GM23248 (cell line): ENCODE results near the gene GINS2. TPM values are rescaled to one million over a fixed set of nuclear protein-coding genes. Genes with fewer than 3 reads are reported as not detected.

ENCODE experiments used
- DNase-seq: peaks from one replicate; pipeline ENCODE4 v3.0.0-alpha.2; 2015
- H2AFZ ChIP-seq: fragments of 200-600 bp; sonication (generic); 2 replicates; pipeline ENCODE4 v1.6.1; 2016; ENCODE audit warnings: antibody characterized with exemption
- H3F3A ChIP-seq: fragments of 200-600 bp; sonication (generic); 2 replicates; pipeline ENCODE4 v1.6.1; 2016; ENCODE audit warnings: mild to moderate bottlenecking, antibody characterized with exemption, mixed run types; ENCODE audit not compliant: insufficient read depth
- H3K27ac ChIP-seq: fragments of 200-600 bp; sonication (generic); 2 replicates; pipeline ENCODE4 v1.5.1; 2016; ENCODE audit warnings: mild to moderate bottlenecking
- H3K27me3 ChIP-seq: fragments of 200-600 bp; sonication (generic); replicated peaks from 2 replicates; pipeline ENCODE4 v1.6.1; 2016; ENCODE audit warnings: mild to moderate bottlenecking; ENCODE audit not compliant: insufficient read depth
- H3K36me3 ChIP-seq: fragments of 200-600 bp; sonication (generic); 2 replicates; pipeline ENCODE4 v1.6.1; 2016; ENCODE audit warnings: low read depth, mild to moderate bottlenecking
- H3K4me1 ChIP-seq: fragments of 200-600 bp; sonication (generic); 2 replicates; pipeline ENCODE4 v1.6.1; 2016; ENCODE audit warnings: mild to moderate bottlenecking; ENCODE audit not compliant: insufficient read depth
- H3K4me2 ChIP-seq: fragments of 200-600 bp; sonication (generic); one replicate; pipeline ENCODE4 v1.6.1; 2016; ENCODE audit warnings: mild to moderate bottlenecking; ENCODE audit not compliant: unreplicated experiment
- H3K4me3 ChIP-seq: fragments of 200-600 bp; sonication (generic); 2 replicates; pipeline ENCODE4 v1.5.1; 2016; ENCODE audit warnings: mild to moderate bottlenecking
- H3K79me2 ChIP-seq: fragments of 200-600 bp; sonication (generic); 2 replicates; pipeline ENCODE4 v1.6.1; 2016; ENCODE audit warnings: mild to moderate bottlenecking; ENCODE audit not compliant: insufficient read depth
- H3K9ac ChIP-seq: fragments of 200-600 bp; sonication (generic); 2 replicates; pipeline ENCODE4 v1.6.1; 2016; ENCODE audit warnings: mild to moderate bottlenecking
- H3K9me2 ChIP-seq: fragments of 200-600 bp; sonication (generic); 2 replicates; pipeline ENCODE4 v1.6.1; 2016; ENCODE audit warnings: mixed run types, mild to moderate bottlenecking, moderate library complexity; ENCODE audit not compliant: insufficient read depth
- H3K9me3 ChIP-seq: fragments of 200-600 bp; sonication (generic); one replicate; pipeline ENCODE4 v1.6.1; 2017; ENCODE audit warnings: low read depth
- H4K20me1 ChIP-seq: fragments of 200-600 bp; sonication (generic); 2 replicates; pipeline ENCODE4 v1.6.0; 2016; ENCODE audit not compliant: insufficient read depth
- EZH2 ChIP-seq: fragments of 200-600 bp; sonication (generic); IDR thresholded peaks from 2 replicates; pipeline ENCODE4 v1.6.1; 2018; ENCODE audit warnings: antibody characterized with exemption, mild to moderate bottlenecking; ENCODE audit not compliant: insufficient read depth, poor library complexity, severe bottlenecking
- EZH2phosphoT487 ChIP-seq: fragments of 200-600 bp; sonication (generic); IDR thresholded peaks from 2 replicates; pipeline ENCODE4 v1.6.1; 2018; ENCODE audit warnings: antibody characterized with exemption, moderate library complexity, mild to moderate bottlenecking, low read depth; ENCODE audit not compliant: insufficient read depth
- WGBS, 2 experiments: methylation state at CpG; one replicate each; pipeline ENCODE4 v1.1.6; 2015 to 2017; ENCODE audit warnings: low lambda C conversion rate in 2 of 2, low coverage in 1 of 2; ENCODE audit errors: missing lambda C conversion rate in 2 of 2; 5-methylcytosine and 5-hydroxymethylcytosine counted together
- in situ Hi-C: fragments of 300-500 bp; cut with MboI; formaldehyde crosslinking; loops from 2 replicates; pipeline ENCODE4 v1.15.0; 2020
- polyA plus RNA-seq: library from polyadenylated mRNA; unstranded; fragments of >200 nt; fragmentation: Nextera tagmentation; extraction: Ambion mirVana; gene quantifications from 2 replicates; pipeline ENCODE4 v1.2.1, GENCODE V29; 2016
- total RNA-seq: library from RNA; depleted of rRNA; stranded (reverse); fragments of >200 nt; shearing (Covaris generic); gene quantifications from 2 replicates; pipeline ENCODE4 v1.2.3, GENCODE V29; 2014

GINS2 gene
- total and polyA plus RNA-seq, 2 experiments from 2014 or later, result 8.9 to 9.9 TPM

DNA sequence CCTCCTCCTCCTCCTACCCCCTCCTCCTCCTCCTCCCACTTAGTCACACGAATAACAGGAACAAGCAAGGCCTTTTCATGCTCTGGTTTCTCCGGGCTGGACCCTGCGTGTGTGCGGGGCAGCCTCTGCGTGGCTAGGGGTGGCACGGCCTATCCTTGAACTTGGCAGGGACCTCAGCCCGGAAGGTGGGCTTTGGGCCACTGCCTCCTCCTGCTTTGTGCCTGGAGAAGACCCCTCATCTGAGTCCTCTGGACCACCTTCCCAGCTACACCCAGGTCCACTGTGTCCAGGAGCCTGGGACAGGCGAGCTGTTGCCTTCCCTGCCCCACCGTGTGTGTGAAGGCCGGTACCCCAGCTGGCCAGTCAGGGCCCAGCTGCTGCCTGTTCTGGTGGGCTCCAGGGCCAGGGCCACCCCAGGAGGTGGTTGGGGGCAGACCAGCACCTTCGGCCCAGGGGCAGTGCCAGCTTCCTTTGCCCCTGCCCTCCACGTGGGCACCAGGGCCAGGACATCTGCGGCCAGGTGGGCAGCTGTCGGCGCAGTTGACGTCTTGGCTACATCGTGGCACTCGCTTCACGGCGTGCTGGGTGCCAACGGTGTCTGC, 35.4 kb downstream of the GINS2 start:
- H3K27ac ChIP-seq, result 0 out of 2 replicates have a peak overlapping the region, but pooled peaks have one; percentile 18
- 80 to 83% methylated on average over 21 of the region's 21 CpGs for WGBS, 2 experiments

DNA sequence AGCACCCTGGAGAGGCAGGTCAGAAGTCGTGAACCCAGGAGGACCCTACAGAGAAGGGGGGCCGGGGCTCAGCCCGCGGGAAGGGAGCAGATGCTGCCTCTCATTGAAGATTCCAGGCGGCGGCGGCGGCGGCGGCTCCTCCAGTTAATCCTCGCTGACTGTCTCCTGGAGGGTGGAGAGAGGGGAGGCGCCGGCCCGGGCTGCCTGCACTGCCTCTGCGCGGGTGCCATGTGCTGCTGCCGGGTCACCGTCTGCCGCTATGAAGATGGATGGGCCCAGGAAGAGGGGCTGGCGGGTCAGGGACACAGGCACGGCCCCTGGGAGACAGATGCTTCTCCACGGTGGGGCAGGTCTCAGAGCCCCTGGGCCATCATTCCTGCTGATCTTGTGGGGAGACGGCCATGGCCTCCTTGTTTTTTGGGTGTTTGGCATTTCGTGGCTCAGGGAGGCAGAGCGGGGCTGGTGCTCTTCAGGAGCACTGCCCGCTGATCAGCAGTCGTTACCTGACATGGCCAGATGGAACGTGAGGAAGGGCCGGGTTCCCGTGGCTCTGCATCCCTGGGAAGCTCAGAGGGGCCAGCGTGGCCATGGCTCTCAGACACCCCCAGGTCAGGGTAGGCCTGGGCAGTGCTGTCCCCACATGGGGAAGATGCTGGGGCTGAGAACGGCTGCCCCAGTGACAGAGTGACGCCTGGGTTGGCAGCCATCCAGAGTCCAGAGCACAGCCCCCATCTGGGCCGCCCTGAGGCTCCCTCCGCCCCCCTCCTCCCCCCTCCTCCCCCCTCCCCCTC, 36.1 kb downstream of the GINS2 start:
- 29% methylated on average over 24 of the region's 35 CpGs for WGBS, 2 experiments

More for the DNA sequence above, 35.4 kb downstream of the GINS2 start:
- Histone ChIP-seq H4K20me1 (no peaks in the 10 kb centered on the region), H3K79me2 (0 out of 2 replicates have a peak, but pooled peaks cover 8% of the 10 kb centered on the region), H3K4me1 (peaks cover 6% of the 10 kb centered on the region; the same call in 1 of the 2 replicates), H3K9me3 (no peaks in the 10 kb centered on the region), H3K4me2 (no peak overlapping the region), H3K9ac (peak overlapping the region; percentile 28; the same call in 1 of the 2 replicates), H3K36me3 (peaks cover 9% of the 10 kb centered on the region; the same call in 1 of the 2 replicates), H2AFZ (no peak overlapping the region), H3K27me3 (no peaks in the 10 kb centered on the region), H3F3A (peaks cover 8% of the 10 kb centered on the region; the same call in 1 of the 2 replicates), H3K9me2 (no peaks in the 10 kb centered on the region), H3K4me3 (no peak overlapping the region)
- in situ Hi-C loops, result no loop called here
- no peak for TF ChIP-seq EZH2phosphoT487
- no peak for TF ChIP-seq EZH2
- no peak for DNase-seq

DNA sequence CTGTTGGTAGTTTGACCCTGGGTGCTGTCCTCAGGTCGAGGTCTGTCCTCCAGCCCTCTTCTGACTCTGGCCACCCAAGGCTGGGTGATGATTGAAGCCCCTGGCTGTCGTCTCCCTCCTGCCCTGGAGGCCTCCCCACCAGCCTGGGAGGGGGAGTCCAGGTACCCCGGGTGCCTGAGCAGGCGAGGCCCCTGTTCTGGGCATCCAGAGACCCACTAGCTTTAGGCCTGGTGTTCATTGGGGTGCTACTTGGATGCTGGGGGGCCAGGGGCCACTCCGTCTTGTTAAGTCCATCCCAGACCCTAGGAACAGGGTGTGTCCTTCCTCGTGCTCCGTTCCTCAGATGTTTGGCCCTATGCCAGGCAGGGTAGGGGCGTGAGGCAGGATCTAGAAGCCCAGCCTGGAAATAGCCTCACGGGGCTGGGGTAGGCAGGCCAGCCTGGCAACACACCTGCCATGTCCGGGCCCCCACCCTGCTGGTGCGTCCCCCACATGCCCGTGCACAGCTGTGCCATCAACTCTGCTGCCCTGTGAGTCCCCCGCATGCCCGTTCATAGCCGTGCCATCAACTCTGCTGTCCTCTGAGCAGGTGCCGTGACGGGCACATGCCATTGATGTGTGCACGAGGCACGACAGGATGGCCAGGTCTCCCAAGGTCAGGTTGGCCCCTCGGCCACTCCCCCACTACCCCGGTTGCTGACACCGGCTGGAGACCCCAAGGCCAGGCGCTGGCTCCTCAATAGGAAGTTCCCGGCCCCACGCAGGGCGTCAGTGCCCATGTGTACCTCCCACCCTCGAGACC, 36.9 kb downstream of the GINS2 start:
- Histone ChIP-seq H4K20me1 (no peaks in the 10 kb centered on the region), H3K4me2 (no peak overlapping the region), H3K4me1 (peaks cover 6% of the 10 kb centered on the region; the same call in 1 of the 2 replicates), H3K79me2 (peaks cover 14% of the 10 kb centered on the region; the same call in 1 of the 2 replicates), H3K9me3 (no peaks in the 10 kb centered on the region), H3K27me3 (no peaks in the 10 kb centered on the region), H3K4me3 (no peak overlapping the region), H2AFZ (no peak overlapping the region), H3K27ac (no peak overlapping the region), H3K9me2 (no peaks in the 10 kb centered on the region), H3K9ac (no peak overlapping the region), H3K36me3 (no peaks in the 10 kb centered on the region; the same call in 1 of the 2 replicates), H3F3A (peaks cover 8% of the 10 kb centered on the region; the same call in 1 of the 2 replicates)
- no peak for DNase-seq
- TF ChIP-seq EZH2 (no peak), EZH2phosphoT487 (no peak)
- 61 to 63% methylated on average over 24 to 25 of the region's 27 CpGs for WGBS, 2 experiments
- in situ Hi-C loops, result no loop called here

More for the DNA sequence above, 36.1 kb downstream of the GINS2 start:
- TF ChIP-seq EZH2 (no peak), EZH2phosphoT487 (no peak)
- H3K9me3 ChIP-seq, result no peaks in the 10 kb centered on the region
- peak; percentile 82 for DNase-seq
- H3K4me2 ChIP-seq, result no peak overlapping the region
- no peaks in the 10 kb centered on the region for H3K27me3 ChIP-seq
- H3K9me2 ChIP-seq, result no peaks in the 10 kb centered on the region
- H2AFZ ChIP-seq, result no peak overlapping the region
- no peak overlapping the region for H3K27ac ChIP-seq
- in situ Hi-C loops, result no loop called here
- 0 out of 2 replicates have a peak, but pooled peaks cover 8% of the 10 kb centered on the region for H3K79me2 ChIP-seq
- no peak overlapping the region for H3K4me3 ChIP-seq
- peaks cover 8% of the 10 kb centered on the region; the same call in 1 of the 2 replicates for H3F3A ChIP-seq
- H3K4me1 ChIP-seq, result peaks cover 6% of the 10 kb centered on the region; the same call in 1 of the 2 replicates
- no peaks in the 10 kb centered on the region for H4K20me1 ChIP-seq
- peaks cover 2% of the 10 kb centered on the region; the same call in 1 of the 2 replicates for H3K36me3 ChIP-seq
- no peak overlapping the region for H3K9ac ChIP-seq
